Brain pericyte (primary cell): ENCODE data around the gene APMAP.

Experiments
- DNase-seq: peaks from one replicate; pipeline ENCODE4 v3.0.0-alpha.2; 2012; ENCODE audit warnings: low read depth, low spot score

Gene APMAP

DNA sequence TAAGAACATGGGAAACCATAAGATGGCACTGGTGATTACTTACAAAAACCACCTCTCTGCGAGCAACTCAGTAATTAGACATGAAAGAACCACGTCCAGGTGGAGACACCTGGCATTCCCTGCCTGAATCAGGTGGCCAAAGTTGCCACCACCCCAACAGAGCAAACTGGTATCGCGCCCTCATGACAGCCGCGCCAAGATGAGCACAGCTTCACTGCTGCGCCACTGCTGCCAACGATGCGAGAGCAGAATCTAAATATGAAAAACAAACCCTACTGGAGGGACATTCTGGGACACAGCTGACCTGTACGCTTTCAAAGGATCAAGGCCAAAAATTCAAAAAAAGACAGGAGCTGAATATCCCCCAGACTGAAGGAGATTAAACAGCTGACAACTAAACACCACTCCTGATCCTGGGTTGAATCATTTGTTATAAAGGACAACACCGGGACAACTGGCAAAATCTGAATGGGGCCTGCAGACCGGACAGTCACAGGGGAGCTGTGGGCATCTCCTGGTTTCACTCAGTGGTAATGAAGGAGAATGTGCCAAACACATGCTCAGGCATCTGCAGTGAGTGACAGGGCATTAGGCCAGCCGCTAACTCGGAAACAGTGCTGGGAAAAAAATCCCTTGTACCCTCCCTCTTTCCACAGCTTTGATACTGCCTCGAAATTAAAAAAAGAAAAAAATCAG is 26.1 kb downstream of the APMAP start:
- DNase-seq: no peak

DNA sequence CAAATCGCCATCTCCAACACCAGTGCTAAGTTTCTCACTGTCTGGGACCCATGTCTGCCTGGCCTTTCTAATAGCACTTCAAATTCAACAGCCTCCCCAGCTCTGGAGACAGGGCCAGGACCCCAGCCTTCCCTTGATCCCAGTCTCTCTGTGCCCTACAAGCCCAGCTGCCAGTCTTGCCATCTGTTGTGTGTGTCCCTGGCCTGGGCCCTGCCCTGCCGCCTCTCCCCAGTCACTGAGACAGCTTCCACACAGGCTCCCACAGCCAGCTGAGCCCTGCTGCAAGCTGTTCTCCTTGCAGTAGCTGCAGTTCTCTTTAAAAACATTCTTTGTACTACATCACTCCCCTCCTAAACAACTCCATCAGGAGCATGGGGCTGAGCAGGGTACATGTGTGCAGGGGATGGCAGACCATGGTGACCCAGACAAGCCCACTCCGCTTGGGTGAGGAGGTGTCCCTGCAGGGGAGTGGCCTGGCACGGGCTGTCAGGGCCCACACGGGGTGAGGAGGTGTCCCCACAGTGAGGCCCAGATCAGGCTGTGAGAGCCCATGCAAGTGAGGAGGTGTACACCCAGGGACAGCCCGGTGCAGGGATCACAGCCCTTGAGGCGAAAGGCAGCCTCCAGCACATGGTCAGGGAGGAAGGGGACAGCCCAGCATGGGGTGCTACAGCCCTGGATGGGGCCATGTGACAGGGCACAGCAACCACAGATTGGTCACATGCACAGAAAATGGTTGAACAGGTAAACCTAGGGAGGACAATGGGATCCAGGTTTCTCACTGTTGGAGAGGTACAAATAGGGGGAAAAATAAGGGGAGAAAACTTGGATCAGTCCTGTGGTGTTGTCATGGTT is 27.3 kb downstream of the APMAP start:
- no peak for DNase-seq

DNA sequence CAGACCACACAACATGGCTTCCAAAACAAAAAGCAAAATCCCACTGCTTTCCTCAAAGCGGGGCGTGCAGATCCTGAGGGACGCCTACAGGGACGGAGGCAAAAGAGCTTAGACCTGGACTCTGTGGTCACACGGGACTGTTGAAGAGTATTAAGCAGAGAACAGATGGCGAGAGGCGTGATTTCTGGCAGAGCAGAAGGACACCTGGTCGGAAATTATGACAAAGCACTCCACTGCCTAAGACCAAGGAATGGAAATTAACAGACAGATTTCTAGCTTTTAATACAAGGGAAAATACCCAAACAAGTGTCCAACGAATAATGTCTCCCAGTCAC is 28.1 kb downstream of the APMAP start:
- DNase-seq: no peak

DNA sequence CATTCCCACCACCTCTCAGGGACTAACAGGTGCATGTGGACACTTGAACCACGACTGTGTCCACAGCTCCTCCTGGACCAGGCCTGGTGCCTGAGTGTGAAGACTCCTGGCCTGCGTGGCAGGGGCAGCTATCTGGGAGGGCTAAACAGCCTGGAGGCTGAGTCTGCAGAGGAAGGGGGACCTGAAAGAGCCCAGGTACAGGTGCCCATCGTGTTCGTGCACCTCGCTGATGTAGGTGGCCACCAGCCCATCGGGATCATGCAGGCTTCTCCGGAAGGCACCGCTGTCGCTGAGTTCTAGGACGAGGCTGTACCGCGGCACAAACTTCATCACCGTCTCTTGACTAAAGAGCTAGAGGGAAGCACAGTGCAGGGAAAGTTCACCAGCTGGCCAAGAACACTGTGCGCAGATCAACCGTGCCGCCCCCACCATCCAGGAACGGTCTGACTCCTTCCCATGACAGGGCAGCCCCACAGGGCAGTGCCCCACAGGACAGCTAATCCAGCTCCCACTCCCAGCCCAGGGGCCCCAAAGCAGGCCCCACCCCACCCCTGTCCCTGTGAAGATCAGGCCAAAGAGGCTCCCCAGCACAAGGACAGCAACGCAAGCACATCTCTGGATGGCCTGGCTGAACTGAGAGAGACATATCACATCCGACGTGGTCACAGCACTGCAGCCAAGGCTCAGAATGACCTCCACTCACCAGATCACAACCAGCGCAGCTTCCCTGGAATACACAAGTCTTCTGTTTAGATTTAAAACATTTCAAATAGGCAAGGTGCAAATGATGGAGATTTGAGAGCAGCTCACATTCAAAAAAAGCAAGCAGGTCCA is 28.7 kb downstream of the APMAP start:
- DNase-seq: no peak

DNA sequence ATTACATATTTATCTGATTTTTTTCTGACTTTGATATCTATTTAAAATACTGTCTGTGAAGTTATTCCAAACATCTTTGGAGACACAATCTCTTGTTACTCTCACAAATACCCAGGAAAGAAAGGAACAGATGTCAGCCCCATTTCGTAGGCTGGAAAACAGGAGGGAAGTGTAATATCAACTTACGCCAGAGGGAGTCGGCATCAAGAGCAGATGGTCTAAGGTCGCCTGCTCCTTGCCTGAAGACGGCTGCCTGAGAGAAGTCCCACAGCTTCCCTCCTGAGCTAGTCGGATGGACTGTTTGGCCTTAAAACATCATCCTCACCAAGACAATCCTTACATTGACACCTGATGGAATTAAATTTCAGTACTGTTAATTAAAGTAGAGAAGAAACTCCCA is 30.0 kb downstream of the APMAP start:
- no peak for DNase-seq

DNA sequence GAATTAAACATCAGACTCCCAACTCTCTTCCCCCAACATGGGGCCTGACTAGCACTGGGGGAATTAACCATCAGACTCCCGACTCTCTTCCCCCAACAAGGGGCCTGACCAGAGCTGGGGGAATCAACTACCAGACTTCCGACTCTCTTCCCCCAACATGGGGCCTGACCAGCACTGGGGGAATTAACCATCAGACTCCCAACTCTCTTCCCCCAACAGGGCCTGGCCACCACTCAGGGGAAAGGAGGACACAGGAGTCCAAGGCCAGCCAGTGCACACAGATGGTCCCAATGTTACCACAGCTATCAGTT is 30.4 kb downstream of the APMAP start:
- no peak for DNase-seq

DNA sequence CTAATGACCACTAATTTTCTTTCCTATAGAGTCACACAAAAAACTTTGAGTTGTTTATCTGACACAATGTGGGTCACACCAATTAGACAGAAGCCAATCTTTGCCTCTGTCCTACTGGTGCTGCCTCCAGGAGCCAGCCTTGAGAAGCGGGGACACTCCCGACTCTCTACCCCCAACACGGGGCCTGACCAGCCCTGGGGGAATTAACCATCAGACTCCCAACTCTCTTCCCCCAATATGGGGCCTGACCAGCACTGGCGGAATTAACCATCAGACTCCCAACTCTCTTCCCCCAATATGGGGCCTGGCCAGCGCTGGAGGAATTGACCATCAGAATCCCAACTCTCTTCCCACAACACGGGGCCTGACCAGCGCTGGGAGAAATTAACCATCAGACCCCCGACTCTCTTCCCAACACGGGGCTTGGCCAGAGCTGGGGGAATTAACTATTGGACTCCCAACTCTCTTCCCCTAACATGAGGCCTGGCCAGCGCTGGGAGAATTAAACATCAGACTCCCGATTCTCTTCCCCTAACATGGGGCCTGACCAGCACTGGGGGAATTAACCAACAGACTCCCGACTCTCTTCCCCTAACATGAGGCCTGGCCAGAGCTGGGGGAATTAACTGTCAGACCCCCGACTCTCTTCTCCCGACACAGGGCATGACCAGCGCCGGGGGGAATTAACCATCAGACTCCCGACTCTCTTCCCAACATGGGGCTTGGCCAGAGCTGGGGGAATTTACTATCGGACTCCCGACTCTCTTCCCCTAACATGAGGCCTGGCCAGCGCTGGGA is 31.0 kb downstream of the APMAP start:
- DNase-seq: no peak

DNA sequence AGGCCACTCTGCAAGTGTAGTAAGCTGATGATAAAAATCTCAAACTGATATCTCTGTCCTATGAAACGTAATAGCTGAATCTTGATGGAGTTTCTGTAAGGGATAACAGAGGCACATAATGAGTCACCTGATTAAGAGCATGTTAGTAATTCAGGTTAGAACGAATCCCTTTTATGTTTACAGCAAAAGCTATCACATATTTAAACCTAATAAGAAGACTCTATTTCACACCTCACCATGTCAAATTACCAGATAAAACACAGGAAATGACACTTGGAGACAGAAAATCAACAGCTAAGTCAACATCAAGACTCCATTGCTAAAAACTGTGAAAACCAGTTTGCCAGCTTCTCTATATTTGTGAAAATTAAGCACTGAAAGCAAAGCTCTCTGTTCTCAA is 31.7 kb downstream of the APMAP start:
- DNase-seq: no peak

DNA sequence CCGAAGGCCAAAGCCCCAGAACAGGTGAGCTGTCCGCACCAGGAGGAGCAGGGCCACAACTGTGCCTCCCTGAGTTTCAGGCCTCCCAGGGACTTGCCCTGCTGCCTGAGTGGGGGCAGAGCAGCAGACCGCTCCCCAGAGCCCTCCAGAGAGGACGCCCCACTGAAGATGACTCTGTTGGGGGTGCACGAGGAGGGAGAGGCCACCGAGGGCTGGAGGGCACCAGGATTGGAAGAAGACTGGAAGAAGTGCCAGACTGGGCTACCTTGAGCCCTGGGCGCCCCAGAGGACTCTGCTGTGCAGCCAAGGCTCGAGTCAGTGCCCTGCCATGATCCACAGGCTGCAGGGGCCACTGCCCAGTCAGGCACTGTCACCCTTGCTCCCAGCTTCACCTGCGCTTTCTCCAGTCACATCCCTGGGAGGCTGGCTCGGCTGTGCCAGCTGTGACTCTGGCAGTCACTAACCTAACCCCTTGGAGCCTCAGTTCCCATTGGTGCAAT is 32.2 kb downstream of the APMAP start:
- no peak for DNase-seq

DNA sequence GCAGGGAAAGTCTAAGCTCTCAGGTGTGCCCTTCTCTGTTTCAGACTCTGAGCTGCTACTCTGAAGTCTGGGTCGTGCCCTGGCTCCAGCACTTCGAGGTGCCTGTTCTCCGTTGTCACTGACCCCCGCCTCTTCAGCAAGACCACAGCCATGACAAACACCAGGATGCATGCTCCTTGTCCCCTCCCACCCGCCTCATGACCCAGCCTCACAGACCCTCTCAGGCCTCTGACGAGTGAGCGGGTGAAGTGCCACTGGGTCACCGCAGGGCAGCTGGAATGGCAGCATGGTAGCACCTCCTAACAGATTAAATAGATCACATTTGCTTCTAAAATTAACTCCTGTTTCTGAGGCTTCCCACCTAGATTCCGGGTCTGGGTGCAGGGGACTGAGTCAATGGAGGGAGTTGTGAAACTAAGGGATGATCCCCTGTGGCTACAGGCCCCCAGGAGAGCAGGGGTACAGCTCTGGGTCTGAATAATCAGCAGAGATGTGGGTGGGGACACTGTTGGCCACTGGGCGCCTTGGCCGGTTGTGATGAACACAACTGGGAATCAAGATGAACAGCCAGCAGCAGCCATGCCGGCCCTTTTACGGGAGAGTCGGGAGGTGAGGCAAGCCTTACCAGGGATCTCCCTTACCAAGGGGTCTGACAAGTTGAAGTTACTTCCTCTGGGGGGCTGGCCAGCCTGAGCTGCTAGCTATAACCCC is 32.8 kb downstream of the APMAP start:
- no peak for DNase-seq

DNA sequence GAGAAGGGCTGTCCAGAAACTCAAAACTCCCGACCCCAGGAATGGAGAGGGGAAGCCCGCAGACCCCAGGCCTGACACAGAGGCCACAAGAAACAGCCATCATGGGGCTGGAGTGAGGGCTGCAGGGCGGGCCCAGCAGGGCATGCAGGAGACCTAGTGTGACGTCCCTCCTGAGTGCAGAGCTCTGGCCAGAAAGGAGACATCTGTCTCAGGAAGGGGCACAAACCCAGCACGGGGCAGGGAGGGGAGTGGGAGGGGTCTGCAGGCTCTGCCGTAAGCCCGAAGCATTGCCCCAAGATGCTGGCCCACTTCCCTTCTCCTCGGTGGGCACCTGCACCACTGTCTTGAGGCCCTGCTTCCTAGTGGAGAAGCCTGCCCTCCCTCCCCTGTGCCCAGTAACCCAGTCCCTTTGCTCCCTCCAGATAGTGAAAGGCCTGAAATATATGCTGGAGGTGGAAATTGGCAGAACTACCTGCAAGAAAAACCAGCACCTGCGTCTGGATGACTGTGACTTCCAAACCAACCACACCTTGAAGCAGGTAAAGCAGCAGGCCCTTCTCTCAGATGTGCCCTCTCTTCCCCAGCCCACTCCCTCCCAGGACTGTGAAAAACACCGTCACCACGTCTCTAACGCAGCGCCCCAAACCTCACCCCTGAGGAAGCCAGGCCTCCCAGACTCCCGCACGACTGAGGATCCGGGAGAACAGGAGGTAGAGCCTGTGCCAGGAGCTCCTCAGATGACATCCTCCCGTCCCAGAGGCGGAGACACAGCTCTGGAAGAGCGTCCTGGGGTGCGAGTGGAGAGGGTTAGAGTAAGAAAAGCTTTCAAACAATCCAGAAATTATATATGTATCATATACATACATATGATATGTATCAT is 33.8 kb downstream of the APMAP start:
- DNase-seq: no peak

DNA sequence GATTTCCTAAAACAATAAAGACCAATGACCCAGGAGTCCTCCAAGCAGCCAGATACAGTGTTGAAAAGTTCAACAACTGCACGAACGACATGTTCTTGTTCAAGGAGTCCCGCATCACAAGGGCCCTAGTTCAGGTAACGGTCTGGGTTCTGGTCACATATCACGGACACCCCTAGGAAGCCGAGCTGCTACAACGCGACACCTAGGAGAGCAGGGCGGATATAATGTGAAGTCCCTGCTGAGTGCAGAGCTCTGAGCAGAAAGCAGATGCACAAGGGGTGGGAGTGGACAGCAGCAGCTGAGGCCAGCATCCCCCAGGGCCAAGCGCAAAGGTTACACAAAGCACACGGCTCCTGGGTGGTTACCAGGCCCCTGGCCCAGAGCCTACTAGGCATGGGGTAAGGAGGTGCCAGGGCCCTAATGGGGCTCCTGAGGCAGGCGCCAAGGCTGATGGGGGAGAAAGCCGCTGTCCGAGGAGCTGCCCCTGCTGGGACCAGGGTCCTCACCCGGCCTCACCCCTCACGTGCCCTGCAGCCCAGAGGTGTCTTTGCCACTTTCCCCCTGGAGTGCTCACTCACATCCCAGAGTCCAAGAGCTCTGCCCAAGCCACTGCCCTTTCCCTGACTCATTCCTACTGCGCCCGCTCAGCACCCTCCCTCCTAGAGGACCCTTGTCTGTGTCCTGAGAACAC is 35.1 kb downstream of the APMAP start:
- no peak for DNase-seq

DNA sequence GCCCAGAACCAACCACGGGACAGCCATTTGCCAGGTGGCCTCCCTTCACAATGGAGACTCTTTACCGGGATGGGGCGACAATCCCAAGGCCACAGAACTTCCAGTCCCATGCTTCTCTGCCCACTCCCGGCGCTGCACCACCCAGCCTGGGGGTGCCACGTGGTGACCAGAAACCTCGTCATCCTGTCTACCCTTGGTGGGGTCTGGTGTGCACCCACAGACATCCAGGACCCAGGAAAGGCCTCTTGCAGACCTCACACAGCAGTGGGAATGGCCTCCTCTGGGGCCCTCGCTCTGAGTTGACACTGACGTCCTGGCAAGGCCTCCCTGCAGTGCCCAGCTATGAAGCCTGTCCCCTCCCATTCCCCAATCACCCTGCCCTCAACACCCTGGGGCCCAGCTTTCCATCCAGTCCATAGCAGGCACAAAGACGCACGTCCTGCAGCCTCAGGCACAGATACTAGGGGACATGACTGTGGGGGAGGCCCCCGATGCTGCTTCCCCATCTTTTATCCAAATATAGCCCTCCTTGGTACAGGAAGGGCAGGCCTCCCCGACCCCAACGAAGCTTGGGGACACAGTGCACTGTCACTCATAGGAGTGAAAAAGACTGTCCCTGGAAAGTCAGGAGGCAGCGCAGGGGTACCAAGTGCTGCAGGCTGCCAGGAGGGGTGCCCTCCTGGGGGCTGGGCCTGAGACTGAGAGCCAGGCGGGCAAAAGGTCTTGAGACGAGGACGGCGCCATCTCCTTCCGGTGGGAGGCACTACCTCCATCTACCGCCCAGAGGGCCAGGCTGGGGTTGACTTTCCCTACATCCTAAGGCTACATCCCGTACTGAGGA is 36.3 kb downstream of the APMAP start:
- no peak for DNase-seq

DNA sequence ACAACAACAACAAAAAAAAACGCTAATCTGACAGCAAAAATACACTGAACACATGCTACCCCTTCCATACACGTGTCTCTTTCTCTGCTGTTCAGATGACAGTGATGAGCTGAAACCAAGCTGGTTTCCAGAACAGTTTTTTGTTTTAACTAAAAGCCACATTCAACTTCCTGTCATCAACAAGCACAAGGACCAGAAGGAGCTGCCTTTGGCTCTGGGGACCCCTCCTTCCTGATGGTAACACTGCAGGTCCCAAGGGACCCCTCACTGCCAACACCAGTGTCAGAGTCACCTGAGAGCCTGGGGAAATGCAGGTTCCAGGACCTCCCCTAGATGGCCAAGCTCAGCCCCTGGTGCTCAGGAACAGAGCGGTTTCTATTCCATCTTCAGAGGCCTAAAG is 37.5 kb downstream of the APMAP start:
- DNase-seq: no peak

DNA sequence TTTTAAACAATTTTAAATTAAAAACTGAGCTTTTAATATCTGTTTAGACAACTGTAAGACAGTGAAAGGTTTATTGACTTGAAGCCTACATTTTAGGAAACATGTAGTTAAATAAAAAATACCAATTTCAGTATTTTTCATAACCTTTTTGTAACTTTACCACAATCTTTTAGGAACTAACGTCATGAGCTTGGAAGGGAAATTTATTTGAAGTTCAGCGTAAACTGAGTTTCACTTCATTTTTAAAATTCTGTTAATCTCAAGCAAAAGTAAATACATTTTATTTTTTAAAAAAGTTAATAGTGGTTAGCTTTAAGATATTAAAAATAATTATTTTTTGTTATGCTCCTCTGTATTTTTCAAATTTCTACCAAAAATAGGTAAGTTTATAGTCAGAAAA is 38.0 kb downstream of the APMAP start:
- no peak for DNase-seq

DNA sequence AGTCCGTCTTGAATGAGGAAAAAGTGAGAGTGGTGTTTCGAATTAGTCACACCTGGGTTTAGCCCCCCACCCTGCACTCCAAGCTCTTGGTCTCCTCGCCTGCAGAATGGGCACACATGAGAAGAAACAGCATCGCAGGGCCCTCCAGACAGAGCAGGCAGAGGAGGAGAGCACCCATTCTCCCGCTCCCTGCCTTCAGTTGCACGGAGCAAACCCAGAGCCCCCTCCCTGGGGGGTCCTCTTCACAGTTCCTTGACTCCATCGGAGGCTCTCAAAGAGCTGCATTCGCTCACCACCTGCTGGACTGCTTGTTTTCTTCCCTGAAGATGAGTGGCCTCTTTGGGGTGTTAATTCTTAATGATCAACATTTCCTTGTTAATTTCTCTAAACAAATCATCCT is 38.4 kb downstream of the APMAP start:
- DNase-seq: no peak

DNA sequence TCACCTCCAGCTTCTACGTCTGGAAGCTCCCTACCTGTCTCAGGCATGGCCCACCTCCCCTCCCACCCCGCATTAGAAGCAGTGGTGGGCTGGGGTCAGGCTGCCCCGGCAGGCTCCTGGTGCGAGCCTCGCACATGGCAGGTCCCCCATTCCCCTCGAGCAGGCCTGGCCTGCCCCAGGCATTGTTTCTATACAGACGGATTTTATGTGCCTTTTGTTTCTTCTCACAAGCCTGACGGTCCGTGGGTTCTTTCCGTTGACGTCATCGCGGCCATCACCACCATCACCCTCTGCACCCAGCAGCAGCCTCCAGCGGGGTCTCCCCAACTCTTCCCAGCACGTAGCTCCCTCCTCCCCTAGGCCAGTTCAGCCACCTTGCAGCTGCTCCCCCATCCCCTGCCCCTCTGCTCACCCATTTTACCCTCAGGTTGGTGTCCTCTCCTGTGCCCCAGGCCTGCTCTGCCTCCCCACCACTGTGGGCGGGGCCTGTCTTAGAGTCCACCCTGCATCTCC is 38.9 kb downstream of the APMAP start:
- DNase-seq: no peak

DNA sequence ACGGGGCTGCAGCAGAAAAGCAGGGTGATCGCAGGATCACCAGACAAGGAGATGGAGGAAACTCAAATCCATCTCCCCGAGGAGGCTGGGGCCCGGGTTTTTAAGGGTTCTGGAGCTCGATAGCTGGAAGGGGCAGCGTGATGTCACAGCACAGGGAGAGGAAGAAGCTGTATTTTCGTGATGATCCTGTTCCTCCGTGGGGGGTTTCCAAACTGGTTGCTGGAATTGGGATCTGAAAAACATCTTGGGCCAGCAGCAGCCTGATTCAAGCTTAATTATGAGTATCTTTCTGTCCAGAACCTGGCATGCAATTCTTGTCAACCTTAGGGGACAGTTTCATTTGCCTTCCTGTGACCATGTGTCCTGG is 39.4 kb downstream of the APMAP start:
- DNase-seq: no peak
